Coronary artery (tissue), 2 donors: Measurements from ENCODE around the gene HOPX.

Experiments used
- DNase-seq: peaks from one replicate; pipeline ENCODE4 v3.0.0-alpha.2; 2017; ENCODE audit warnings: low spot score
- H3K27ac ChIP-seq, 2 donors: fragments of 200-600 bp; sonication (generic); one replicate each; pipeline ENCODE4 v1.5.1; 2016 to 2019
- H3K4me3 ChIP-seq: fragments of 200-600 bp; sonication (generic); 2 replicates; pipeline ENCODE4 v1.5.1; 2016; ENCODE audit warnings: mild to moderate bottlenecking, moderate library complexity
- CTCF ChIP-seq: fragments of 200-600 bp; sonication (generic); IDR thresholded peaks from one replicate; pipeline ENCODE4 v1.5.1; 2019; ENCODE audit warnings: antibody characterized with exemption

Gene HOPX

GRCh38 chr4:56655627-56656345 lies 25.3 kb downstream of the HOPX start:
- H3K4me3 ChIP-seq = peak overlapping the region; percentile 74
- DNase-seq = no peak
- no peak overlapping the region for H3K27ac ChIP-seq
- TF ChIP-seq CTCF = no peak

DNA sequence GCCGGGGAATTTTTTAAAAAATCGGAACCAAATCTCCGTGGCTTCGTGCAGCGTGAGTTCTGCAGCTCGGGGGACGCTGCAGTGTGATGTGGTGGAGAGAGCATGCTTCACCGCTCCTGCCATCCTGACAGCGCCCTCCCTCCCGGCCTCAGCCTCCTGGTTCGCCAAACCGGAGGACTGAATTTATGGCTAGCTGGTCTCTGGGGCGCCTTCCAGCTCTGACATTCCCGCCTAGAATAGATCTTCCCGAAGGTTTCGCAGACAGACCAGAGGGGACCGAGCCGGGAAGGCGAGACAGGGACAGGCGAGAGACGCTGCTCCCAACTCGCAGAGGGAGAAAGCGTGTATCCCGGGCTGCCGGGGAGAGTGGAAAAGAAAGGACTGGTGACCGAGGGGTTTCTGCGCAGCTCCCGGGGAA lies 25.9 kb downstream of the HOPX start:
- Histone ChIP-seq H3K27ac (no peak overlapping the region), H3K4me3 (peak overlapping the region; percentile 74)
- no peak for DNase-seq
- TF ChIP-seq CTCF = no peak

DNA sequence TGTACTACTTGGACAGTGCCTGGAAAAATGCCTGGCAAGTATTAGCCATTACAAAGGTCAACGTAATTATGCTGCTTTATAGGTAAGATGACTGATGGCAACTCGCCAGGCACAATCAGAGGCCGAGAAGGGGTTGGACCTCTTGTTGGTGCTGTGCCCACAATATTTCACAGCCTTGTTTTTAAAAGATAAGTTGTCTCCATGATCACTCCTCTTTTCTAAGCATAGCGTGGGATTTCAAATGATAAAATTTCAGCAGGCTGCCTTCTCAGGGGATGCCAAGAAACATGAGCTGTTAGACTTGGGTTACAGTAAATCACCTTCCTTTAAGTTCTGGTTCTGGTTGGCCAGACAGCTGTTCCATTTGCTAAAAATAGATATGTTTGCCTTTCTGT lies 26.9 kb downstream of the HOPX start:
- no peak for DNase-seq
- Histone ChIP-seq H3K27ac (no peak overlapping the region), H3K4me3 (no peak overlapping the region)
- TF ChIP-seq CTCF = no peak

GRCh38 chr4:56653461-56654237 lies 27.4 kb downstream of the HOPX start:
- TF ChIP-seq CTCF = no peak
- no peak overlapping the region for H3K27ac ChIP-seq
- H3K4me3 ChIP-seq = no peak overlapping the region
- DNase-seq = no peak

DNA sequence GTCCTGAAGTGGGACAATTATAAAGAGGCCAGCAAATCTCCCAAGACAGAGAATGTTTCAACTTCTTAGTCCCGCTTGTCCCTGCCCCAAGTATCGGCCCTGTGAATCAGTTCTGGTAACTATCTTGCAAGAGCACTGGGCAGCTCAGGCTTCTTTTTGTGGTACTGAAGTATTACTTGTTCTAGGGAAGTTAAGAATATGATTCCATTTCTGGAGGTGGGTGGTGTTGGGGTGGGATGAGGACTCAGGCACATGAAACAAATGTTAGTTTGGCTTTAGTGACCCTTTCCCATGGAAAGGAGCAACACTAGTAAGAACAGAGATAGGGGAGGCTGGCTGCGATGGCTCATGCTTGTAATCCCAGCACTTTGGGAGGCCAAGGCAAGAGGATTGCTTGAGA lies 28.9 kb downstream of the HOPX start:
- no peak for TF ChIP-seq CTCF
- DNase-seq = no peak
- Histone ChIP-seq H3K27ac (no peak overlapping the region), H3K4me3 (no peak overlapping the region)

- no peak overlapping the region for H3K4me3 ChIP-seq
- no peak for DNase-seq
- no peak for TF ChIP-seq CTCF
- H3K27ac ChIP-seq = no peak overlapping the region
Observed at GRCh38 chr4:56651056-56651350, 30.1 kb downstream of the HOPX start.
